Glomerular visceral epithelial cell (primary cell): ENCODE measurements around the gene HOXD9.

Source experiments
- DNase-seq: peaks from one replicate; pipeline ENCODE4 v3.0.0-alpha.2; 2016; ENCODE audit errors: extremely low spot score

Gene HOXD9

GRCh38 chr2:176137906-176138305 is 15.4 kb downstream of the HOXD9 start:
- no peak for DNase-seq

GRCh38 chr2:176138526-176138922 is 16.0 kb downstream of the HOXD9 start:
- DNase-seq = no peak

GRCh38 chr2:176138923-176139660 is 16.6 kb downstream of the HOXD9 start:
- DNase-seq = no peak

GRCh38 chr2:176139661-176140512 is 17.4 kb downstream of the HOXD9 start:
- DNase-seq = no peak

- peak; percentile 86 for DNase-seq
These were observed 18.2 kb downstream of the HOXD9 start for GRCh38 chr2:176140513-176141317.

GRCh38 chr2:176142281-176142680 is 19.8 kb downstream of the HOXD9 start:
- DNase-seq = no peak

- DNase-seq = no peak
These were observed 22.8 kb downstream of the HOXD9 start for GRCh38 chr2:176145085-176145969.

GRCh38 chr2:176146101-176146500 is 23.6 kb downstream of the HOXD9 start:
- DNase-seq = no peak

GRCh38 chr2:176146645-176147044 is 24.1 kb downstream of the HOXD9 start:
- DNase-seq = no peak

- DNase-seq = no peak
These were observed 24.8 kb downstream of the HOXD9 start for GRCh38 chr2:176147210-176147799.

- peak; percentile 64 for DNase-seq
These were observed 25.4 kb downstream of the HOXD9 start for GRCh38 chr2:176147800-176148496.

GRCh38 chr2:176148751-176149421 is 26.4 kb downstream of the HOXD9 start:
- no peak for DNase-seq

GRCh38 chr2:176149481-176149938 is 27.0 kb downstream of the HOXD9 start:
- no peak for DNase-seq

- no peak for DNase-seq
These were observed 27.5 kb downstream of the HOXD9 start for GRCh38 chr2:176149939-176150583.

GRCh38 chr2:176150584-176151441 is 28.3 kb downstream of the HOXD9 start:
- no peak for DNase-seq

- DNase-seq = peak; percentile 65
These were observed 29.1 kb downstream of the HOXD9 start, which contains the start of gene HOXD4 for GRCh38 chr2:176151442-176152287. TSS of gene HOXD4 (plus strand) at chr2:176151550. CDS start at chr2:176151634, 84 bp downstream.
